Peyer's patch (tissue), 4 donors: Measurements from ENCODE around the gene AP2A2.

Experiments
- POLR2A ChIP-seq, 2 donors: fragments of 450-650 bp; IDR thresholded peaks; one replicate each; pipeline ENCODE4 v1.5.1; 2017; ENCODE audit warnings: antibody characterized with exemption in 2 of 2, mild to moderate bottlenecking in 2 of 2, moderate library complexity in 2 of 2
- TF ChIP-seq, protein P1 (sequence below), 6 experiments: fragments of 450-650 bp in 4 of 6; fragments of 200-600 bp in 2 of 6; sonication (generic) in 1 of 6; IDR thresholded peaks; one replicate each; pipeline ENCODE4 v1.5.1; 2017 to 2019; ENCODE audit warnings: antibody characterized with exemption in 6 of 6, mild to moderate bottlenecking in 3 of 6, moderate library complexity in 1 of 6

DNA sequence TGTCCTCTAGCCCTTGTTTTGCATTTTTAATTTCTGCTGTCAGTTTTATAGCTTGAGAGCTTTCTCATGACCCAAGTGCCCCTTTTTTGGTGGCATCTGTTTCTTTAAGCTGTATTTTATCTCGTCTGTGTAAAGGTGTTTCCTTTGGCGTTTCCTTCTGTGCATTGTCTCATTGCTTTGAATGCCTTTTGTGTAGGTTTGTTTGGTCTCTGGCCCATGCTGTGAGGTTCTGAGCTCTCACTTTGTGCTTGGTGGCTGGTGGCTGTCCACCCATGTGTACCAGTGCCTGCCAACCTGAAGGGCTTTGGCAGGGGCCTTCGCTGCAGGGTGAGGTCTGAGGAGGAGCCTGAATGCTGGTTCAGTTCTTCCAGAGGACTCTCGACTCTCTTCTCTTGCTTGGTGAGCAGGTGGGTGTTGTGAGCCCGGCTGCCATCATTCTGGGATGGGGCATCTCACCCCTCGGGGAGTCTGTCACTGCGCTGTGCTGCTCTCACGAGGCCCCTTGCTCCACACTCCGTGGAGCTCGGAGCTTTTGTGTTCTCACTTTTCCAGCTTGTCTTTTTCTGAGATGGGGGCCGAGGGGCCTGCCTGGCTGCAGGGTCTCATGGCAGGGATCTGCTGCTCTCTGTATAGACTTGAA, 14.9 kb downstream of the AP2A2 start:
- TF ChIP-seq, protein P1, sequence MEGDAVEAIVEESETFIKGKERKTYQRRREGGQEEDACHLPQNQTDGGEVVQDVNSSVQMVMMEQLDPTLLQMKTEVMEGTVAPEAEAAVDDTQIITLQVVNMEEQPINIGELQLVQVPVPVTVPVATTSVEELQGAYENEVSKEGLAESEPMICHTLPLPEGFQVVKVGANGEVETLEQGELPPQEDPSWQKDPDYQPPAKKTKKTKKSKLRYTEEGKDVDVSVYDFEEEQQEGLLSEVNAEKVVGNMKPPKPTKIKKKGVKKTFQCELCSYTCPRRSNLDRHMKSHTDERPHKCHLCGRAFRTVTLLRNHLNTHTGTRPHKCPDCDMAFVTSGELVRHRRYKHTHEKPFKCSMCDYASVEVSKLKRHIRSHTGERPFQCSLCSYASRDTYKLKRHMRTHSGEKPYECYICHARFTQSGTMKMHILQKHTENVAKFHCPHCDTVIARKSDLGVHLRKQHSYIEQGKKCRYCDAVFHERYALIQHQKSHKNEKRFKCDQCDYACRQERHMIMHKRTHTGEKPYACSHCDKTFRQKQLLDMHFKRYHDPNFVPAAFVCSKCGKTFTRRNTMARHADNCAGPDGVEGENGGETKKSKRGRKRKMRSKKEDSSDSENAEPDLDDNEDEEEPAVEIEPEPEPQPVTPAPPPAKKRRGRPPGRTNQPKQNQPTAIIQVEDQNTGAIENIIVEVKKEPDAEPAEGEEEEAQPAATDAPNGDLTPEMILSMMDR (IDR thresholded peaks at IDR 0.05), result no peak
- no peak for TF ChIP-seq POLR2A (IDR thresholded peaks at IDR 0.05)
